ENCODE data around the gene LRRC45.

DNA sequence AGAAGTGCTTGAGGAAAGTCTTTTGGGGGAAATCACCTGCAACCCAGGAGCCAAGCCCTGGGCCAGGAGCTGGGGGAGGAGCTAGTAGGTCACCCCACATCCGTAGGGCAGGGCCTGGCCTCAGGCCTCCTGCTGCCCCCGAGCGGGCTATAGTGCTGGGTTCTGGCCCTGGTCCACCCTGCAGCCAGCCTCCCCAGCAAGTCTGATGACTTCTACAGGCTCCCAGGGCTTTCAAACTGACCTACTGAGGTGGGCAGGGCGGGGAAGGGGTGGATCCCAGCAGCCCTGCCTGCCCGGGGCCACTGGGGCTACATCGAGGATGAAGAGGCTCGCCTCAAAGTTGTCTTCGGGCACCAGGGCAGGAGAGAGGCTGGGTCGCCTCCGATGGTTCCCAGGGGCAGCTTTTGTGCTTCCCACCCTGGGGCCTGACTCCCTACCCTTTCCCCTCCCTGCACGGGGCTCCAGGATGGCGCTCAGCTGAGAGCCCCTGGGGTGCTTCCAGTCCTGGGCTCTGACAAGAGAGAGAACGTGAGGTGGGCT lies 5.4 kb upstream of the LRRC45 start:
- TF ChIP-seq EP300 (IDR thresholded peaks at IDR 0.05) (no peak), POLR2A (IDR thresholded peaks at IDR 0.05) (no peak)

Measured in stomach (tissue), 4 donors.